Choroid plexus epithelial cell (primary cell): Measurements from ENCODE around the gene C9orf78.

Experiments
- DNase-seq: peaks from one replicate; pipeline ENCODE4 v3.0.0-alpha.2; 2010; ENCODE audit warnings: low read depth
- H3K4me3 ChIP-seq: 2 replicates; pipeline ENCODE4 v1.5.1; 2011; ENCODE audit warnings: low read depth, mild to moderate bottlenecking, control low read depth, low read length, moderate library complexity
- CTCF ChIP-seq: conservative IDR thresholded peaks from 2 replicates; pipeline ENCODE4 v1.5.1; 2011; ENCODE audit warnings: low read depth, mild to moderate bottlenecking, control low read depth, inconsistent platforms, low read length, moderate library complexity

Gene C9orf78

GRCh38 chr9:129866394-129867135 is 31.5 kb upstream of the C9orf78 start:
- no peak for TF ChIP-seq CTCF
- no peak overlapping the region for H3K4me3 ChIP-seq
- DNase-seq, result no peak

- H3K4me3 ChIP-seq, result no peak overlapping the region
- DNase-seq, result no peak
- TF ChIP-seq CTCF, result no peak
These were observed 30.7 kb upstream of the C9orf78 start for GRCh38 chr9:129865668-129866320.

GRCh38 chr9:129864991-129865647 is 30.0 kb upstream of the C9orf78 start:
- H3K4me3 ChIP-seq, result no peak overlapping the region
- TF ChIP-seq CTCF, result no peak
- DNase-seq, result no peak

GRCh38 chr9:129863059-129863690 is 28.1 kb upstream of the C9orf78 start:
- no peak overlapping the region for H3K4me3 ChIP-seq
- no peak for TF ChIP-seq CTCF
- DNase-seq, result peak; percentile 89

- DNase-seq, result no peak
- no peak for TF ChIP-seq CTCF
- no peak overlapping the region for H3K4me3 ChIP-seq
These were observed 26.4 kb upstream of the C9orf78 start for GRCh38 chr9:129861447-129861827.

- H3K4me3 ChIP-seq, result no peak overlapping the region
- TF ChIP-seq CTCF, result no peak
- DNase-seq, result no peak
These were observed 25.8 kb upstream of the C9orf78 start for GRCh38 chr9:129860653-129861446.
